Stimulated activated CD8-positive, alpha-beta memory T cell treated with anti-CD3 and anti-CD28 coated beads, Interleukin-12 subunit alpha, Interleukin-12 subunit beta, amount 100 ng/mL, for 4 hours (primary cell): Measurements from ENCODE around the gene SAP30.

ENCODE experiments used
- DNase-seq: peaks from one replicate; pipeline ENCODE4 v3.0.0-alpha.2; 2020; ENCODE audit warnings: low read depth

Gene SAP30, protein sequence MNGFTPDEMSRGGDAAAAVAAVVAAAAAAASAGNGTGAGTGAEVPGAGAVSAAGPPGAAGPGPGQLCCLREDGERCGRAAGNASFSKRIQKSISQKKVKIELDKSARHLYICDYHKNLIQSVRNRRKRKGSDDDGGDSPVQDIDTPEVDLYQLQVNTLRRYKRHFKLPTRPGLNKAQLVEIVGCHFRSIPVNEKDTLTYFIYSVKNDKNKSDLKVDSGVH

DNA sequence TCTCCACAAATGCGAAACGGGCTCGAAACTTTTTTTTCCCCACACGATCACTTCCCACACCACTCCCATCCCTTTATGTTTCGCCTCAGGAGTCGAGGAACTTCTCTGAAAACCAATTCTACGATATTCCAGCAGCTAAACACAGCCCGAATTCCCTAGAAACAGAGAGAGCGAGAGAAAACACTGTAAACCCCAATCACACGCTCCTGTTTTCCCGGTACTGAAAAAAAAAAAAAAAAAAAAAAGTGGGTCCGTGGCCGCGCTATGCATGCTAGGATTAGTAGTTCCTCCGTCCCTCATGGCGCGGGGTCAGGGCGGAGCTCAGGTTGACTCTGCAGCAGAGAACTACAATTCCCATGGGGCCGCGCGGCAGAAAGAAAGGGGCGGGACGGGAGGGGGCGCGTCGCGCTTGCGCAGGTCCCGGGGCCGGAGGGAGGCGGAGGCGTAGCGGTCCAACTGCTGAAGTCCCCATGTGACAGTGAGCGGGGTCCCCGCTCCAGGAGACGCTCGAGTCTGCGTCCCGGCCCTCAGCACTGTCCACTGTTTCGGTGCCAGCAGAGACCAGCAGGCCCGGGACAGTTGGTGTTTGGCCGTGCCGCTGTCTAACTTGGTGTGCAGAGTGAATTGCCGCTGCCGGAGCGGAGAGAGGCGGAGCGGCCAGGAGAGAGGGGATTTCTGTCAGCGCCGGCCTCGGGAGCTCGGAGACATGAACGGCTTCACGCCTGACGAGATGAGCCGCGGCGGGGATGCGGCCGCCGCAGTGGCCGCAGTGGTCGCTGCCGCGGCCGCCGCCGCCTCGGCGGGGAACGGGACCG lies at the start of gene SAP30:
TSS of gene SAP30 (plus strand) at position 478 of the 815 bp plus-strand sequence. CDS start at position 707, 229 bp downstream.
- peak; percentile 95 for DNase-seq

DNA sequence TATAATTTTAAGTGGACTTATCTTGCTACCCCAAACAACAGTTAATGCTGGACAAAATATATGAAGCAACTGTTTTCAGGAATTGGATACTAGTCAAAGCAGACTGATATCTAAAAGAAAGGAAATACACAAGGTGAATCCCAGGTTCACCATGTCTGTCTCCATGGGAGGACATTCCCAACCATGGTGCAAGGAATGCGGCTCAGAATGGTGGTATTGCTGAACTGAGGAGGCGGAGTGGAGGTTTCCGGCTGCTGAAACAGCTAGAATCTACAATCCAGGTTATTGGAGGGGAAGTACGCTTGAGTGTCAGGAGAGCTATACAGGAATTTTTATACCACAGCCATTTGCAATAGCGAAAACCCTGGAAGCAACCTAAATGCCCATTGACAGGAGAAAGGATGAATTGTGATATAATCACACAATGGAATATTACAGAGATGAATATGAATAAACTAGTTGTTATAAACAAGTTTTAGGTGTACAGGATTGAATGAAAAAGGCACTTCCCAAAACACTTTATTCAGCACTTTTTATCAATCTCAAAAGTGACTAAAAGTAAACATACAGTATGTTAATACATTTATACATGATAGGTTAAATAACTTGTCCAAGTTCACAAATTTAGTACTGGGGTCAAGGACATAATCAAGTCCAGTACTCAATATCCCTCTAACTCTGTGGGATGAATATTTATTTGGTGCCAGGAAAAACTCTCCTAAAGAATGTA lies 45.6 kb upstream of the SAP30 start:
- no peak for DNase-seq

DNA sequence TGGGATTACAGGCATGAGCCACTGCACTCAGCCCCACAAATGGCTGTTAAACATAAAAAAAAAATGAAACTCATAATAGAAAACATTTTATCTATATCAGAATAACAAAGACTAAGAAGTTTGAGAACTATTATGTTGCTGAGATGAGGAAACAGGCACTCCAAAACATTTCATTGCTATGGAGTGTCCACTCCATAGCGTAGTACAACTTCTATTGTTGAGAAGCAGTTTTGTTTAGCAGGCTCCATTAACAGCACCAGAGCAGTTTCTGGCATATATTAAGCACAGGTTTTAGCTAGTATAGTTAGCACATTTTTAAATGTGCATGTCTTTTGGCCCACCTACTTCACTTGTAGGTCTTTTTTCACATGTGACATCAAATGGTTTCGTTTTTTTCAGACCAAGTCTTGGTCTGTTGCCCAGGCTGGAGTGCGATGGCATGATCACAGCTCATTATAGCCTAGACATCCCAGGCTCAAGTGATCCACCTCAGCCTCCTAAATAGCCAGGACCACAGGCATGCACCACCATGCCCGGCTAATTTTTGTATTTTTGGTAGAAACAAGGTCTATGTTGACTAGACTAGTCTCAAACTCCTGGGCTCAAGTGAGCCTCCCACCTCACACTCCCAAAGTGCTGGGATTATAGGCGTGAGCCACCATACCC lies 42.4 kb upstream of the SAP30 start:
- DNase-seq, result no peak

DNA sequence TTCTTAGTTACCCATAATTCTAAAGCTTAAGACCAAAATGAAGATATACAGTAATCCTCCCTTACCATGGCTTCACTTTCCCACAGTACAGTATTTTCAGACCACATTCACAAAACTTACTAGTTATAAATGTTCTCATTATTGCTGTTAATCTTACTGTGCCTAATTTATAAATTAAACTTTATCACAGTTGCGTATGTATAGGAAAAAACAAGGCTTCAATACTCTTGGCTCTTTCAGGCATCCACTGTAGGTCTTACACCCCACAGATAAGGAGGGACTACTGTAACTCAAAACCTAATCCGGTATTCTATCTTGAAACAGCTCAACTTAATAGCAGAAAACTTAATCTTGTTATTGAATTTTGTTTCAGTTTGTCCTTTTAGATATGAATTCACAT lies 40.2 kb upstream of the SAP30 start:
- DNase-seq, result no peak

DNA sequence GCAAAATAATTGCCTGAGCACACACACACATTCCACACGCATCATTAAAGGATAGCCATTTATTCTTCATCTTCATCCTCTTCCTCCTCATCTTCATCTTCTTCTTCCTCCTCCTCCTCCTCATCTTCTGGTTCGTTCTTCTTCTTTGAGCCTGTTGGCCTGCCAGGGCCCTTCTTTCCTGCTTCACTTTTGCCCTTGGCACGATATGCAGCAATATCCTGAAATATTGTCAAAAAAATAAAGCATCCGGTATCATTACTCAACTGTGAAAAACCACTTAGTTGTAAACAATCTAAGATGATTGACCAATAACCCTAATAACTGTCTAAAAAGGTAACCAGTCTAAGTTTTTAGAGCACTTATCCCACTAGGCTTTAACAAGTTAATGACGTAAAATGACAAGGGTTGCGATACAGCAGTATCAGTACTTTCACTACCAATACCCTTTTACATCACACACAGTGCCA lies 38.7 kb upstream of the SAP30 start:
- DNase-seq, result no peak

DNA sequence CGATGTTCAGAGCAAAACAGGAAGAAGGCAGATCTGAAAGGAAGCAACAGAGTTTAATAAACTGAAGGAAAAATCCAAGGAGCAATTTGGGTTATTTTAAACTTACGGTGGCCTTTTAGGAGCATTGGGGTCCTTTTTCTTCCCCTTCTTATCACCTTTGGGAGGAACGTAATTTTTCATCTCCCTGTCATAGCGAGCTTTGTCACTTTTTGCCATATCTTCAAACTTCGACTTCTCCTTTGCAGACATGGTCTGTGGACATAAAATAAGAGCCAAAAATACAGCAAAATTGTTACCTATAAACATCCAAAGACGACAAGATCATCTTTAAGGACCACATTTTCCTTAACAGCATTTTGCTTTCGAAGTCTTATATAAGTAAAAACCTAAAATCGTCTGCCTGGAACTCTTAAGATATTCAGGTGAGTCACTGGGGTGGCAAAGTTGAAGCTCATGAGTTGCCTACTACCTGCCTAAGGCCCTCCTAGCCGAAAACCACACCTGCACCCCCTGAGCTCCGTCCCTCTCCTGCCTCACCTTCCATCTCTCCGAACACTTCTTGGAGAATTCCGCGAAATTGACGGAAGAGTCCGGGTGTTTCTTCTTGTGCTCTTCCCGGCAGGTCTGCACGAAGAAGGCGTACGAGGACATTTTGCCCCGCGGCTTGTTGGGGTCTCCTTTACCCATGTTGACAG lies 37.6 kb upstream of the SAP30 start:
- DNase-seq, result no peak

DNA sequence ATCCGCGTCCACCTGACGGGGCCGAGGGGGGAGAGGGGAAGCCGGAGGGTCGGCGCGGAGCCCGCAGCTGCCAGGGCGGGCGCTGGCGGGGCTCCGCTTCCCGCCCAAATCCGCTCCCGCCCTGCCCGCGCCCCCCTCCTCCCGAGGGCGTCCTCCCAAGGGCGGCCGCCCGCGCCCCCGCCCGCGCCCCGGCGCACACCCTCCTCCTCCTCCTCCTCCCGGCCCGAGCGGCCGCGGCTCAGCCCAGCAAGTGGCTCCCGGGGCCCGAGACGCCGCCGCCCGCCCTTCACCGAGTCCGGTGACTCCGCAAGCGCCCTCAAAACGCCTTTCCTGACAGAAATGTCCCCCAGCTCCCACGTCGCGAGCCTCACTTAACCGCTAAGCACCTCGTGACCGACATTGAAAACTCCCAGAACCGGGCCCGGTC lies 37.1 kb upstream of the SAP30 start:
- DNase-seq, result peak; percentile 30

DNA sequence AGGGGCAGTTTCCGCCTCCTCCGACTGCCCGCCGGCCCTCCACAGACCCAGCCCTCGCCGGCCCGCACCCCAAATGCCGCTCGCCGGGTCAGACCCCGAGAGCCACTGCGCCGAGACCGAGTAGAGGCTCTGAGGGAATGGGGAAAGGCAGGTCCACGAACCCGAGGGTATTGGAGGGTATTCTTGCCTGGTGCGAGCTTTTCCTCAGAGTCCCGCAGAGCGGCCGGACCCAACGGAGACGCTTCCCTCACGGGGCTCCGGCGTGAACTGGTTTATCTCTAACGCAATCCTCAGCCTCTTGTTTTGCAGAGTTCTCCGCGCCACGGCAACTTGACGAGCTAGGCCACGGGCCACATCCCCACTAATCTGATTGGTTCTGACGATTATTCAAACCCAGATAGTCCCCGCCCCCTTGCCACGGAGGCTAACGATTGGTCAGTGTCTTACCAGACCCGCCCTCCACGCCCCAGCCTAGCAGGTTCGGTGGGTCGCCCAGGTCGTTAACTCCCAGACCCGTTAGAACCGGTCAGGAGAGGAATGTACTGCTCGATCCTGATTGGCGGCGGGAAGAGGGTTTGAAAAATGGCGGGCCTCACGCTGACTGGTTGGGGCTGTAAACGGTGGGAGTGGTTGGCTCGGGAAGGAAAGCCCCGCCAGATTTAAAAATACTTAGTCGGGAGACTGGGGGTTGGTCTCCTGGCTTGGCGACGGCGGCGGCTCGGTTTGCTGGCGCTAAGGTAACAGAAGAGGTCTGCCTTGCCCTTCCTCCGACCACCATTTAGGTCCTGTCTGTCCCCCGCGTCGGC lies 36.5 kb upstream of the SAP30 start, which contains the start of gene HMGB2:
TSS of gene HMGB2 (minus strand) at position 274 of the 806 bp plus-strand sequence. CDS start 709 bp downstream, outside the sequence.
- peak; percentile 98 for DNase-seq

DNA sequence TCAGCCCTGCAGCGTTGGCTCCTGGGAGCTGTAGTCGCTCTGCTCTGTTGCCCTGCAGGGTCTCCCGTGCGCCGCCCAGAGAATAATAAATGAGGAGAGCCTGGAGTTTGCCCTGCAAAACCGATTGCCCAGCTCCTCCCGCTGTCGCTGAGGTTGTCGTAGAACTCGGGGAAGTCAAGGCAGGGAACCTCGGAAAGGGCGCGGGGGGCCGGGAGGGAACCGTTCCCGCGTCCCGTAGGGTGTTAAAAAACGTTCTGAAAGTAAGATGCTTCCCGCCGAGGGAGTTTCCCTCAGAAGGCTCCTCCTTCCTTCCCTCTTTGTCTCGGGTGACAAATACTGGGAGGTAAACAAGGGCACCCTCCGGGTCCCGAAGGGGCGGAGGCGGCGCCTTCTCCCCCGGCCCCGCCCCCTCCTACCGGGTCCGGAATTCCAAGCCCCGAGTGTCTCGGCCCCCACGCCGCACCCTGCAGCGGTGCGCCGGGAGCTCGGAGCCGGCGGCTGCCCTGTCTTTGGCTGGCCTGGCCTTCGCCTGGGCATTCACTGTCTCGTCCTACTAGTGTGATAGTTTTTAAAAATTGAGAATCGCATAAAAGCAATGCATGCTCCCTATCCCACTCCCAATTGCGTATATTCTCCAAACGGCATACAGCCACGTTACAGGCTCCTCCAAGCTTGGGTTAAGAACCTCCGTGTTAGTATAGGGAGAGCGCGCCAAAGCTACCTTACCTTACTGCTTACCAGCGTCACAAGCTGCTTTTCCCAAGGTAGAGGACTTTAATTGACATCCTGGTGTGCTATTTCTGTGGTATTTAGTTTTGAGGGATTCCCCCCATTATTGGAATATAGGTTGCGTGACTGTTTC lies 35.6 kb upstream of the SAP30 start:
- no peak for DNase-seq

DNA sequence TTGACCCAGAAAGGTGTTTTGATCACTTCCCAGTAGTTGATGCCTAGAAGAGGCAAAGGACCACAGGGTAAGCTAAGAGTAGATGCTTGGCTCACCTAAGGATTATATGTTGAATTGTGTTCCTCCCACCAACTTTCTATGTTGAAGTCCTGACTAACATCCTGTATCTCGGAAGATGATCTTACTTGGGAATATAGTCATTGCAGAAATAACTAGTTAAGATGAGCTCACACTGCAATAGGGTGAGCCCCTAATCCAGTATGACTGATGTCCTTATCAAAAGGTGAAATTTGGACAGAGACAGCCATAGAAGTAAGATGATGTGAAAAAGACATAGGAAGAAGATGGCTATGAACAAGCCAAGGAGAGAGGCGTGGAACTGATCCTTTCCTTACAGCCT lies 33.3 kb upstream of the SAP30 start:
- no peak for DNase-seq

DNA sequence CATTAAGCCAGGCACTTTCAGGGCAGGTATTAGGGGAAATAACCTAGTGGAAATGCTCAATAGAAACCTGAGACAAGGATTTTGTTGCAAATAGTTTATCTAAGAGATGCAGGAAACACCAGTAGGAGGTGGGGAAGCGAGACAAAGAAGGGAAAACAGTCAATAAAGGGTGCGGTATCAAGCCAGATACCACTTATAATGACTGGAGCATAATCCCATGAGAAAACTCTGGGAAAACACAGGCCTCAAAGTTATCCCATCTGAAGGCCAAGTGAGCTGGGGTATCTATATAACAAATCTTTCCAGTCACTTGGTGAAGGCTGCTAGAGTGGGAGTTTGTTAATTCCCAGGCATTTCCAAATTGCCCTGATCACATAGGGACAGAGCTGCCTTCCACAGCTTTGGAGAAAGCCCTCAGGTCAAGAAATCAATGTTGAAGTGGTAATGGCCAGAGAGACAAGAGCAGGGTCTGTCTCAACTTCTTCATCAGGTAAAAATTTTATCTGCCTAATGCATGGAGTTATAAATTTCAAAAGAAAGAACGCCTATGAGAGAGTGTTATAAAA lies 26.8 kb upstream of the SAP30 start:
- DNase-seq, result no peak

DNA sequence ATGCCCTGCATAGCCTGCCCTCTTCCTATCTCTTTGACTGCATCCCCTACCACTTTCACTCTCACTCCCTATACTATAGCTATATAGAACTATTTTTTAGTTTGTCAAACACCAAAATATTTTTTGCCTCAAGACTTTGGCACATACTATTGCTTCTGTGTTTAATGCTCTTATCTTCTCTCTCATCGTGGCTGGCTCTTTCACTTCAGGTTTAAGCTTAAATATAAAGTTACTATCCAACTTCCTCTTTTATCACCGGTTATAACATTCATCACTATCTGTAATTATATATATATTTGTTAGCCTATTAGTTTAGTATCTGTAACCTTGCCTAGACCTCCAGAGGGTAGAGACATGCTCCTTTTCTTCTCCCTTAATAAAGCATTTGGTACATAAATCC lies 25.1 kb upstream of the SAP30 start:
- no peak for DNase-seq

DNA sequence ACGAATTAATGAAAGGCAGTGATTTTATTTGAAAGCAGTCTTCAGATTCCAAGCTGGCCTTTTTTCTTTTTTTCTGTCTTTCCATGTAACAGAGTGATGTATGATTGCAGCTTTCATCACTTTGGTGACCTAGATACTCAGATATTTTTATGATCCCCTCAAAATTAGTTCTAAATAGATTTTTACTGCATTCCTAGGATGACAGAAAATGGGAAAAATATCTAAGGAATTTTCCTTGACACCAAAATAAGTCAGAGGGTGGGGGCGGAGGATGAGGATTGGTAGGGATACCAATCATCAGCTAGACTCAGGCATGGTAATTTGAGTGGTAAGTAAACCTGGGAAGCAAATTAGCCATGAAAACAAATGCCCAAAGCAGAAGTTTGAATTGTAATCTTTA lies 24.7 kb upstream of the SAP30 start:
- DNase-seq, result no peak

DNA sequence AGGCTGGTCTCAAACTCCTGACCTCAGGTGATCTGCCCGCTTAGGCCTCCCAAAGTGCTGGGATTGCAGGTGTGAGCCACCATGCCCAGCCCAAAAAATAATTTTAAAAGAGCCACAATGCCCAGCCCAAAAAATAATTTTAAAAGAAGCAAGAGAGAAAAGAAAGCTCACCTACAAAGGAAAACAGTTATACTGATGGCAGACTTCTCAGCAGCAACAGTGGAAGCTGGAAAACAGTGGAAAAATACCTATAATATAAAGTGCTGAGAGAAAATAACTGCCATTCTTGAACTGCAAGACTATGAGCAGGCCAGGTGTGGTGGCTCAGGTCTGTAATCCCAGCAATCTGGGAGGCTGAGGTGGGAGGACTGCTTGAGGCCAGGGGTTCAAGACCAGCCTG lies 23.3 kb upstream of the SAP30 start:
- DNase-seq, result no peak

DNA sequence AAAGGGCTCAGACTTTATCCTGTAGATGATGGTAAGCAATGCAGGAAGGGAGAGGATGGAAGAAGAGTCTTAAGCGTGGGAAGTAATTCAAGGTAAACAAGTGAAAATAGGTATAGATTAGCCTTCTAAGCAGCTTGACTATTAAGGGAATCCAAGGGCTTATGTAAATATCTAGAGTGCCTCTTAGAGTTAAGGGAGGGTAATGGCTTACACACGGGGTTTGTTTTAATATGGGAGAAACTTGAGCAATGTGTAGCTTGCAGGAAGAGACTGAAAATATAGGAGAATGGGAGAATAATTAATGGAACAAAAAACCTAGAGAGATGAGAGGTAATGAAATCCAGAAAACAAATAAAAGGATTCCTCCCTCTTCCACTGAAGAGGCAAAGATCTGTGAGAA lies 12.8 kb upstream of the SAP30 start:
- DNase-seq, result no peak

DNA sequence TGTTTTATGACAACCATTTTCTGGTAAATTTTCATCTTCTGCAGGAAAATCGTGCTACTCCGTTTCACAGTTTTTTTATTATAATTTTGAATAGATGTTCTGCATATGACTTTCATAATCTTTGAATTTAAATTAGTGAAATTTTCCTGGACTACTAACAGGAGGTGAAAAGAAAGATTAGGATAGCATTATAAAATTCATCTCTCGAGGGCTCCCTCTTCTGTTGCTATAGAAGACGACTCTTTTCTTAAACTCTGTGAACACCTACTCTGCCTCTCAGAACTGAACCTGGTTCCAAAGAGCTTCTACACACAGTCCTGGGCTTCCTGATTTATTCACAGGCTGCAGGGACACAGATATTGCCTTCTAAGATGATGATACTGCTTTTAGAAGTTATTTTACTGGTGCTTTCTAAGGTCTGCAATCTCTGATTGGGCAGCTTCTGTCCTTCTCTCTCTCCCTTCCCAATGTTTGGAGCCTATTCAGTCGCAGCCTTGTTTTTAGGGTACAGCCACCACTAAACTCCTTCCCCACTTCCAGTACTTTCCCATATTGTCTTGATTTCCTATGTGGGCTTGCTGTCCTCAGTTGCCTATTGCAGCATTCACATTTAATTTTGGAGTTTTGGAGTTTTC lies 10.1 kb upstream of the SAP30 start:
- no peak for DNase-seq

DNA sequence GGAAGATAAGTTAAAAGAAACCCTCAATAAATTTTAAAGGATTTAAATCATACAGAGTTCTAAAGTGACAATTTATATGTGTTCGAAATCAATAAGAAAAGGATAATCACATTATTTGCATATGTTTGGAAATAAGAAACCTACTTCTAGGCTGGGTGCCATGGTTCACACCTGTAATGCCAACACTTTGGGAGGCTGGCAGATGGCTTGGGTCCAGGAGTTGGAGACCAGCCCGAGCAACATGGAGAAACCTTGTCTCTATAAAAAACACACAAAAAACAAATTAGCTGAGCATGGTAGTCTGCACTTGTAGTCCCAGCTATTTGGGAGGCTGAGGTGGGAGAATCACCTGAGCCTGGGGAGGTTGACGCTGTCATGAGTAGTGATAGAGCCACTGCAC lies 8.1 kb upstream of the SAP30 start:
- DNase-seq, result no peak

DNA sequence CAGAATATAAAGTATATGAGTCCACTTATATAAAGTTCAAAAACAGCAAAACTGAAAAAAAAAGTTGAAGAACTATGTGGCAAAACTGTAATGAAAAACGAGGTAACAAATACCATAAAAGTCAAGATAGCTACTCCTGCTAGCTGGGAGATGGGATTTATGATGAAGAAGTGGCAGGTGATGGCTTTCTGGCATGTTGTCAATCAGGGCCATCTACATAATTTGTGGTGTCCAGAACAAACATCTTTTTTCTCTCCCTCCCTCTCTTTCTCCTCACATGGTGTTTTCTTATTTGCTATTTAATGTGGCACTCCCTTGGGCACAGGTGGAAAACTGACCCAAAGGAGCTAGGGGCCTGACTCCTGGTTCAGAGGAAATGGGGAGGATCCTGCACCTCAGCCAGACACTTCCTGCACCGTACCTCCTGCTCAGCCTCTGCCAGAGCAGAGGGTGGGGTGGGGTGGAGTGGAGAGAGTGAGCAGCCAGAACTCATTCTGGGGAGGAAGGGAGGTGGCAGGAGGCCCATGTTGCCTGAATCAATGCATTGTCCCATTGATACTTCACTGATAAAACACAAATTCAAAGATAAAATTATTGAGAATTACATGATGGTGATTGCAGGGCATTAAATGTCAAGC lies 5.3 kb upstream of the SAP30 start:
- DNase-seq, result no peak
